Glutamatergic neuron (in vitro differentiated cells): ENCODE data around the gene IL23R. TPM values are rescaled to one million over a fixed set of nuclear protein-coding genes. Genes with fewer than 3 reads are reported as not detected.

ENCODE experiments used
- DNase-seq: peaks from one replicate; pipeline ENCODE4 v3.0.0; 2022
- H3K27ac Mint-ChIP-seq: one replicate; pipeline ENCODE4 v1.8.0; 2020; ENCODE audit warnings: mild to moderate bottlenecking, mixed read lengths, inconsistent platforms; ENCODE audit not compliant: unreplicated experiment
- H3K27me3 Mint-ChIP-seq: one replicate; pipeline ENCODE4 v1.8.0; 2020; ENCODE audit warnings: mild to moderate bottlenecking, moderate library complexity, mixed read lengths, inconsistent platforms; ENCODE audit not compliant: unreplicated experiment
- H3K36me3 Mint-ChIP-seq: one replicate; pipeline ENCODE4 v1.8.0; 2020; ENCODE audit warnings: mild to moderate bottlenecking, mixed read lengths, inconsistent platforms; ENCODE audit not compliant: unreplicated experiment
- H3K4me1 Mint-ChIP-seq: one replicate; pipeline ENCODE4 v1.8.0; 2020; ENCODE audit warnings: mild to moderate bottlenecking, low read depth, mixed read lengths, inconsistent platforms; ENCODE audit not compliant: unreplicated experiment
- H3K4me3 Mint-ChIP-seq: one replicate; pipeline ENCODE4 v1.8.0; 2020; ENCODE audit warnings: mild to moderate bottlenecking, mixed read lengths, inconsistent platforms; ENCODE audit not compliant: unreplicated experiment
- H3K9me3 Mint-ChIP-seq: one replicate; pipeline ENCODE4 v1.8.0; 2020; ENCODE audit warnings: mild to moderate bottlenecking, moderate library complexity, mixed read lengths, inconsistent platforms; ENCODE audit not compliant: unreplicated experiment
- CTCF ChIP-seq: fragments of 200-600 bp; sonication (generic); IDR thresholded peaks from one replicate; pipeline ENCODE4 v1.5.0; 2021; ENCODE audit not compliant: partially characterized antibody, unreplicated experiment
- total RNA-seq: library from RNA; stranded (reverse); fragmentation: NEBNext Ultra II Directional; extraction: Animal tissue kit (Norgen Biotek cat#: 25700); gene quantifications from one replicate; pipeline ENCODE4 v1.2.1, GENCODE V29; 2021; ENCODE audit not compliant: unreplicated experiment

The IL23R gene
- total RNA-seq, 1 donor from 2014 or later, result not detected

GRCh38 chr1:67299296-67299695 is 133.0 kb downstream of the IL23R start:
- no peak overlapping the region for H3K4me3 Mint-ChIP-seq
- no peak overlapping the region for H3K27ac Mint-ChIP-seq
- no peaks in the 10 kb centered on the region for H3K9me3 Mint-ChIP-seq
- H3K36me3 Mint-ChIP-seq, result no peaks in the 10 kb centered on the region
- H3K4me1 Mint-ChIP-seq, result no peaks in the 10 kb centered on the region
- TF ChIP-seq CTCF, result no peak
- H3K27me3 Mint-ChIP-seq, result no peaks in the 10 kb centered on the region
- no peak for DNase-seq

DNA sequence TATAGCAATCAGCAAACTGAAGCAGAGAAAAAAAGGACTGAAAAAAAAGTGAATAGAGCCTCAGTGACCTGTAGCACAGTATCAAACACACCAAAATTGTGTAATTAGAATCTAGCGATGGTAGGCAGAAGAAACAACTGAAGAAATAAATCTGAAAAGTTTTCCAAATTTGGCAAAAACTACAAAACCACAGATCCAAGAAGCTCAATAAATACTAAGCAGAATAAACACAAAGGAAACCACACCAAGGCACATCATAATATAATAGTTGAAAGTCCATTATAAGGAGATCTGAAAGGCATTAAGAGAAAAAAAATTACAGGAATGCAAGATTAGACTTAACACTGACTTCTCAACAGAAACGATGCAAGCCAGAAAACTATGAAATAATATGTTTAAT is 134.3 kb downstream of the IL23R start:
- Mint-ChIP-seq H3K4me1 (no peaks in the 10 kb centered on the region), H3K27me3 (no peaks in the 10 kb centered on the region), H3K4me3 (no peak overlapping the region), H3K27ac (no peak overlapping the region), H3K36me3 (no peaks in the 10 kb centered on the region), H3K9me3 (no peaks in the 10 kb centered on the region)
- no peak for TF ChIP-seq CTCF
- no peak for DNase-seq

DNA sequence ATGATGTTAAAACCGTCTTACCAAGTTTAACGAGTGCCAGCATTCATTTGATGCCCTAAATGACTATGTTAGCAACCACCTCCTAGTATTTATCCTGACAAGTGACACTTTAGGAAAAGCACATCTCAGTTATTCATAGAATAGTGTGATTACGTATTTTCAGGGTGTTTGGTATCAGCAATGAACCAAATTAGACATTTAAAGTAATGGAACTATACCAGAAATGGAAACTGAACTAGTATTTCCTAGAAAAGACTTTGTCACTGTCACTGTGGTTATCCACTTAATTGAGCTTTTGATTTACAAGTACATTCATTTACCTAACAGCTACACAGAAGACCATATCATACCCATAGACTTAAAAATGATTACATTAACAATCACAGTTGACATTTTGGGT is 137.8 kb downstream of the IL23R start:
- DNase-seq, result no peak
- no peak for TF ChIP-seq CTCF
- Mint-ChIP-seq H3K4me1 (no peaks in the 10 kb centered on the region), H3K27ac (no peak overlapping the region), H3K27me3 (no peaks in the 10 kb centered on the region), H3K9me3 (no peaks in the 10 kb centered on the region), H3K4me3 (no peak overlapping the region), H3K36me3 (no peaks in the 10 kb centered on the region)

GRCh38 chr1:67306547-67306946 is 140.3 kb downstream of the IL23R start:
- no peaks in the 10 kb centered on the region for H3K9me3 Mint-ChIP-seq
- peak overlapping the region; percentile 88 for H3K4me3 Mint-ChIP-seq
- H3K27me3 Mint-ChIP-seq, result no peaks in the 10 kb centered on the region
- no peak for DNase-seq
- H3K4me1 Mint-ChIP-seq, result no peaks in the 10 kb centered on the region
- H3K27ac Mint-ChIP-seq, result no peak overlapping the region
- H3K36me3 Mint-ChIP-seq, result no peaks in the 10 kb centered on the region
- no peak for TF ChIP-seq CTCF

DNA sequence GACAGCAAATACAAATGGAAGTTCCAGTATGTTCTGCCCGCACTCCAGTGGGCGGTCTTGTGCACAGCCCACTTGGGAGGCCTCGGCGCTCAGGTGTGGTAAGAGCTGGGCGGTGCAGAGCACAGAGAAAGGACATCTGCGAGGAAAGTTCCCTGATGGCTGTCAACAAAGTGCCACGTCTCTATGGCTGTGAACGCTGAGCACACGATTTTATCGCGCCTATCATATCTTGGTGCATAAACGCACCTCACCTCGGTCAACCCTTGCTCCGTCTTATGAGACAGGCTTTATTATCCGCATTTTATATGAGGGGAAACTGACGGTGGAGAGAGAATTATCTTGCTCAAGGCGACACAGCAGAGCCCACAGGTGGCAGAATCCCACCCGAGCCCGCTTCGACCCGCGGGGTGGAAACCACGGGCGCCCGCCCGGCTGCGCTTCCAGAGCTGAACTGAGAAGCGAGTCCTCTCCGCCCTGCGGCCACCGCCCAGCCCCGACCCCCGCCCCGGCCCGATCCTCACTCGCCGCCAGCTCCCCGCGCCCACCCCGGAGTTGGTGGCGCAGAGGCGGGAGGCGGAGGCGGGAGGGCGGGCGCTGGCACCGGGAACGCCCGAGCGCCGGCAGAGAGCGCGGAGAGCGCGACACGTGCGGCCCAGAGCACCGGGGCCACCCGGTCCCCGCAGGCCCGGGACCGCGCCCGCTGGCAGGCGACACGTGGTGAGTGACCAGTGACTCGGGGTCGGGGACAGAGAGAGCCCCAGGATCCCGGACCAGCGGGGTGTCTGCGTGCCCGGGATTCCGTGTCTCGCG is 141.2 kb downstream of the IL23R start, which contains the start of gene IL12RB2:
IL12RB2 (plus strand) TSS at position 623 of the 810 bp plus-strand sequence. CDS start 12,496 bp downstream, outside the sequence.
- Mint-ChIP-seq H3K4me1 (no peaks in the 10 kb centered on the region), H3K27ac (no peak within 1 kb of the TSS), H3K9me3 (no peaks in the 10 kb centered on the region), H3K4me3 (peak within 1 kb of the TSS; percentile 88), H3K36me3 (no peaks in the 10 kb centered on the region), H3K27me3 (no peaks in the 10 kb centered on the region)
- DNase-seq, result peak; percentile 43
- TF ChIP-seq CTCF, result no peak
